ENCODE measurements around the gene SIL1.
"Not testable (repeated sequence)": the region's sequence is repeated elsewhere in the genome, so short reads cannot be mapped to it uniquely, and the experiment has no call there.

SIL1 gene

GRCh38 chr5:139062910-139063663 is 135.1 kb downstream of the SIL1 start:
- no peak for DNase-seq

- peak; percentile 35 for DNase-seq
Observed at GRCh38 chr5:139061856-139062255, 136.3 kb downstream of the SIL1 start.

GRCh38 chr5:139061274-139061673 is 136.9 kb downstream of the SIL1 start:
- no peak for DNase-seq

- DNase-seq: no peak
Observed at GRCh38 chr5:139058121-139058520, 140.0 kb downstream of the SIL1 start.

- not testable (repeated sequence) for DNase-seq
Observed at GRCh38 chr5:139057045-139057939, 140.9 kb downstream of the SIL1 start.

GRCh38 chr5:139052975-139053374 is 145.2 kb downstream of the SIL1 start:
- DNase-seq: no peak

- no peak for DNase-seq
Observed at GRCh38 chr5:139051392-139051791, 146.8 kb downstream of the SIL1 start.

GRCh38 chr5:139050432-139050831 is 147.7 kb downstream of the SIL1 start:
- DNase-seq: no peak

- no peak for DNase-seq
Observed at GRCh38 chr5:139049780-139050179, 148.4 kb downstream of the SIL1 start.

GRCh38 chr5:139046551-139046950 is 151.6 kb downstream of the SIL1 start:
- no peak for DNase-seq

GRCh38 chr5:139043157-139043905 is 154.8 kb downstream of the SIL1 start:
- no peak for DNase-seq

GRCh38 chr5:139040081-139040480 is 158.1 kb downstream of the SIL1 start:
- no peak for DNase-seq

GRCh38 chr5:139038613-139039305 is 159.4 kb downstream of the SIL1 start:
- no peak for DNase-seq

- no peak for DNase-seq
Observed at GRCh38 chr5:139037732-139038131, 160.4 kb downstream of the SIL1 start.

- not testable (repeated sequence) for DNase-seq
Observed at GRCh38 chr5:139036332-139036731, 161.8 kb downstream of the SIL1 start.

- peak; percentile 14 for DNase-seq
Observed at GRCh38 chr5:139027150-139027549, 171.0 kb downstream of the SIL1 start.

GRCh38 chr5:139025651-139026050 is 172.5 kb downstream of the SIL1 start:
- no peak for DNase-seq

GRCh38 chr5:139023286-139023685 is 174.9 kb downstream of the SIL1 start:
- no peak for DNase-seq

GRCh38 chr5:139022528-139022927 is 175.6 kb downstream of the SIL1 start:
- no peak for DNase-seq

GRCh38 chr5:139021346-139021745 is 176.8 kb downstream of the SIL1 start:
- no peak for DNase-seq

GRCh38 chr5:139019880-139020279 is 178.3 kb downstream of the SIL1 start:
- no peak for DNase-seq

- DNase-seq: no peak
Observed at GRCh38 chr5:139019211-139019610, 179.0 kb downstream of the SIL1 start.

- no peak for DNase-seq
Observed at GRCh38 chr5:139017624-139018023, 180.5 kb downstream of the SIL1 start.

All from COR-L47 (cell line).